Thymus (tissue), 11 donors: Measurements from ENCODE around the gene MYRIP. TPM values are rescaled to one million over a fixed set of nuclear protein-coding genes. Genes with fewer than 3 reads are reported as not detected.
A peak's percentile ranks its signal among the peaks of the same experiment; 100 is the strongest.

ENCODE experiments used
- DNase-seq, 9 donors: peaks; one replicate each; pipeline ENCODE4 v3.0.0-alpha.2; 2013; ENCODE audit warnings: low spot score in 9 of 9, low read depth in 6 of 9, missing footprints in 1 of 9
- H3K27ac ChIP-seq, 2 donors: one replicate each; pipeline ENCODE4 v1.5.1; 2013; ENCODE audit warnings: control low read depth in 1 of 2, low read depth in 1 of 2, low read length in 1 of 2, mild to moderate bottlenecking in 1 of 2, moderate library complexity in 1 of 2
- H3K27me3 ChIP-seq, 2 donors: one replicate each; pipeline ENCODE4 v1.5.1; 2013; ENCODE audit warnings: low read length in 1 of 2; ENCODE audit not compliant: control insufficient read depth in 2 of 2, insufficient read depth in 1 of 2
- H3K36me3 ChIP-seq, 2 donors: one replicate each; pipeline ENCODE4 v1.5.1; 2013; ENCODE audit warnings: low read length in 1 of 2, mild to moderate bottlenecking in 1 of 2, moderate library complexity in 1 of 2; ENCODE audit not compliant: control insufficient read depth in 2 of 2, insufficient read depth in 2 of 2
- H3K4me1 ChIP-seq, 2 donors: one replicate each; pipeline ENCODE4 v1.5.1; 2013; ENCODE audit warnings: low read length in 2 of 2; ENCODE audit not compliant: control insufficient read depth in 2 of 2, insufficient read depth in 2 of 2
- H3K4me3 ChIP-seq, 2 donors: one replicate each; pipeline ENCODE4 v1.5.1; 2013; ENCODE audit warnings: low read length in 2 of 2, control low read depth in 1 of 2, mild to moderate bottlenecking in 1 of 2
- H3K9me3 ChIP-seq, 2 donors: one replicate each; pipeline ENCODE4 v1.5.1; 2013; ENCODE audit warnings: low read length in 1 of 2, mild to moderate bottlenecking in 1 of 2; ENCODE audit not compliant: control insufficient read depth in 2 of 2, insufficient read depth in 1 of 2
- WGBS: extraction: QIAGEN DNeasy Blood & Tissue Kit; methylation state at CpG from one replicate; pipeline ENCODE4 v1.1.7; 2013; 5-methylcytosine and 5-hydroxymethylcytosine counted together
- polyA plus RNA-seq: library from polyadenylated mRNA; stranded (reverse); fragments of 200-250 nt; gene quantifications from one replicate; pipeline ENCODE4 v1.2.3, GENCODE V29; 2013
- total RNA-seq: library from RNA; stranded (reverse); fragments of 120-200 nt; gene quantifications from one replicate; pipeline ENCODE4 v1.2.4, GENCODE V29; 2013
- donor health status: healthy.

MYRIP gene
- total and polyA plus RNA-seq, 2 donors, result 0.28 to 1.6 TPM

GRCh38 chr3:40187945-40188344, 378.5 kb downstream of the MYRIP start:
- Histone ChIP-seq H3K4me3 (no peak overlapping the region), H3K27me3 (no peaks in the 10 kb centered on the region), H3K4me1 (no peaks in the 10 kb centered on the region), H3K9me3 (no peaks in the 10 kb centered on the region), H3K27ac (no peak overlapping the region), H3K36me3 (no peaks in the 10 kb centered on the region)
- 27% methylated on average over 3 of the region's 3 CpGs for WGBS
- no peak for DNase-seq

- H3K27ac ChIP-seq, result no peak overlapping the region
- H3K4me1 ChIP-seq, result no peaks in the 10 kb centered on the region
- 97% methylated on average over 3 of the region's 3 CpGs for WGBS
- no peaks in the 10 kb centered on the region for H3K36me3 ChIP-seq
- no peaks in the 10 kb centered on the region for H3K9me3 ChIP-seq
- no peak overlapping the region for H3K4me3 ChIP-seq
- no peak for DNase-seq
- no peaks in the 10 kb centered on the region for H3K27me3 ChIP-seq
Measured at GRCh38 chr3:40189118-40189517, 379.7 kb downstream of the MYRIP start.

GRCh38 chr3:40190056-40190455, 380.6 kb downstream of the MYRIP start:
- Histone ChIP-seq H3K4me3 (no peak overlapping the region), H3K4me1 (no peaks in the 10 kb centered on the region), H3K9me3 (no peaks in the 10 kb centered on the region), H3K27ac (no peak overlapping the region), H3K27me3 (no peaks in the 10 kb centered on the region), H3K36me3 (no peaks in the 10 kb centered on the region)
- DNase-seq, result no peak
- WGBS, result 96% methylated on average over 13 of the region's 13 CpGs

GRCh38 chr3:40191251-40191650, 381.8 kb downstream of the MYRIP start:
- Histone ChIP-seq H3K27ac (no peak overlapping the region), H3K9me3 (no peaks in the 10 kb centered on the region), H3K4me3 (no peak overlapping the region), H3K36me3 (no peaks in the 10 kb centered on the region), H3K4me1 (no peaks in the 10 kb centered on the region), H3K27me3 (no peaks in the 10 kb centered on the region)
- WGBS, result 100% methylated on average over 1 of the region's 1 CpG
- no peak for DNase-seq

- Histone ChIP-seq H3K4me1 (no peaks in the 10 kb centered on the region), H3K4me3 (no peak overlapping the region), H3K27me3 (no peaks in the 10 kb centered on the region), H3K36me3 (no peaks in the 10 kb centered on the region), H3K9me3 (no peaks in the 10 kb centered on the region), H3K27ac (no peak overlapping the region)
- WGBS, result 38% methylated on average over 3 of the region's 3 CpGs
- peak in 6 of 9 donors; percentile 21 to 61 (median 44) for DNase-seq
Measured at GRCh38 chr3:40191850-40192448, 382.5 kb downstream of the MYRIP start.

- no peak for DNase-seq
- Histone ChIP-seq H3K4me1 (no peaks in the 10 kb centered on the region), H3K27me3 (no peaks in the 10 kb centered on the region), H3K27ac (no peak overlapping the region), H3K36me3 (no peaks in the 10 kb centered on the region), H3K4me3 (no peak overlapping the region), H3K9me3 (no peaks in the 10 kb centered on the region)
- 90% methylated on average over 3 of the region's 3 CpGs for WGBS
Measured at GRCh38 chr3:40192628-40193027, 383.2 kb downstream of the MYRIP start.

GRCh38 chr3:40196966-40197365, 387.6 kb downstream of the MYRIP start:
- Histone ChIP-seq H3K36me3 (no peaks in the 10 kb centered on the region), H3K4me1 (no peaks in the 10 kb centered on the region), H3K4me3 (no peak overlapping the region), H3K9me3 (no peaks in the 10 kb centered on the region), H3K27me3 (no peaks in the 10 kb centered on the region), H3K27ac (no peak overlapping the region)
- no peak for DNase-seq
- WGBS, result 97% methylated on average over 9 of the region's 9 CpGs

GRCh38 chr3:40200692-40201316, 391.4 kb downstream of the MYRIP start:
- 93% methylated on average over 6 of the region's 6 CpGs for WGBS
- H3K27ac ChIP-seq, result no peak overlapping the region
- no peaks in the 10 kb centered on the region for H3K4me1 ChIP-seq
- no peak for DNase-seq
- H3K36me3 ChIP-seq, result no peaks in the 10 kb centered on the region
- no peak overlapping the region for H3K4me3 ChIP-seq
- no peaks in the 10 kb centered on the region for H3K27me3 ChIP-seq
- no peaks in the 10 kb centered on the region for H3K9me3 ChIP-seq

GRCh38 chr3:40201770-40202169, 392.4 kb downstream of the MYRIP start:
- no peaks in the 10 kb centered on the region for H3K27me3 ChIP-seq
- 89% methylated on average over 3 of the region's 3 CpGs for WGBS
- H3K27ac ChIP-seq, result no peak overlapping the region
- H3K9me3 ChIP-seq, result no peaks in the 10 kb centered on the region
- no peaks in the 10 kb centered on the region for H3K4me1 ChIP-seq
- no peak overlapping the region for H3K4me3 ChIP-seq
- H3K36me3 ChIP-seq, result no peaks in the 10 kb centered on the region
- no peak for DNase-seq
